Endothelial cell (in vitro differentiated cells): Measurements from ENCODE around the gene WSCD2. TPM values are rescaled to one million over a fixed set of nuclear protein-coding genes. Genes with fewer than 3 reads are reported as not detected.

Experiments used
- DNase-seq: peaks from one replicate; pipeline ENCODE4 v3.0.0; 2021; ENCODE audit warnings: low spot score
- H3K27ac Mint-ChIP-seq: one replicate; pipeline ENCODE4 v1.8.0; 2021; ENCODE audit warnings: mixed read lengths, inconsistent platforms; ENCODE audit not compliant: unreplicated experiment
- H3K27me3 Mint-ChIP-seq: one replicate; pipeline ENCODE4 v1.8.0; 2021; ENCODE audit warnings: mild to moderate bottlenecking, moderate library complexity, mixed read lengths, inconsistent platforms; ENCODE audit not compliant: unreplicated experiment
- H3K36me3 Mint-ChIP-seq: one replicate; pipeline ENCODE4 v1.8.0; 2021; ENCODE audit warnings: mild to moderate bottlenecking, low read depth, mixed read lengths, inconsistent platforms; ENCODE audit not compliant: unreplicated experiment
- H3K4me1 Mint-ChIP-seq: one replicate; pipeline ENCODE4 v1.8.0; 2021; ENCODE audit warnings: mild to moderate bottlenecking, mixed read lengths, inconsistent platforms; ENCODE audit not compliant: unreplicated experiment
- H3K4me3 Mint-ChIP-seq: one replicate; pipeline ENCODE4 v1.8.0; 2021; ENCODE audit warnings: mild to moderate bottlenecking, mixed read lengths, inconsistent platforms; ENCODE audit not compliant: unreplicated experiment
- H3K9me3 Mint-ChIP-seq: one replicate; pipeline ENCODE4 v1.8.0; 2021; ENCODE audit warnings: mixed read lengths, inconsistent platforms; ENCODE audit not compliant: unreplicated experiment
- CTCF ChIP-seq: fragments of 200-600 bp; sonication (generic); IDR thresholded peaks from one replicate; pipeline ENCODE4 v1.5.0; 2021; ENCODE audit warnings: antibody characterized with exemption; ENCODE audit not compliant: unreplicated experiment
- total RNA-seq: library from RNA; stranded (reverse); fragmentation: NEBNext Ultra II Directional; extraction: Animal tissue kit (Norgen Biotek cat#: 25700); gene quantifications from one replicate; pipeline ENCODE4 v1.2.1, GENCODE V29; 2021; ENCODE audit not compliant: unreplicated experiment

The WSCD2 gene
- total RNA-seq, 1 donor from 2014 or later: not detected

GRCh38 chr12:108143144-108143543, 14.1 kb downstream of the WSCD2 start:
- no peak for DNase-seq
- H3K27me3 Mint-ChIP-seq: peaks cover 1% of the 10 kb centered on the region
- no peaks in the 10 kb centered on the region for H3K4me1 Mint-ChIP-seq
- H3K4me3 Mint-ChIP-seq: no peak overlapping the region
- no peak for TF ChIP-seq CTCF
- no peak overlapping the region for H3K27ac Mint-ChIP-seq
- no peaks in the 10 kb centered on the region for H3K9me3 Mint-ChIP-seq
- H3K36me3 Mint-ChIP-seq: no peaks in the 10 kb centered on the region

- H3K27me3 Mint-ChIP-seq: peaks cover 1% of the 10 kb centered on the region
- H3K9me3 Mint-ChIP-seq: no peaks in the 10 kb centered on the region
- no peak for DNase-seq
- no peak overlapping the region for H3K4me3 Mint-ChIP-seq
- no peak overlapping the region for H3K27ac Mint-ChIP-seq
- no peaks in the 10 kb centered on the region for H3K4me1 Mint-ChIP-seq
- no peaks in the 10 kb centered on the region for H3K36me3 Mint-ChIP-seq
- no peak for TF ChIP-seq CTCF
Observed at GRCh38 chr12:108144080-108144479, 15.0 kb downstream of the WSCD2 start.

- DNase-seq: no peak
- H3K27me3 Mint-ChIP-seq: peaks cover 1% of the 10 kb centered on the region
- H3K27ac Mint-ChIP-seq: no peak overlapping the region
- H3K4me3 Mint-ChIP-seq: no peak overlapping the region
- no peaks in the 10 kb centered on the region for H3K4me1 Mint-ChIP-seq
- no peaks in the 10 kb centered on the region for H3K36me3 Mint-ChIP-seq
- no peak for TF ChIP-seq CTCF
- H3K9me3 Mint-ChIP-seq: no peaks in the 10 kb centered on the region
Observed at GRCh38 chr12:108145011-108145410, 15.9 kb downstream of the WSCD2 start.

GRCh38 chr12:108146035-108146893, 17.2 kb downstream of the WSCD2 start:
- Mint-ChIP-seq H3K27me3 (peaks cover 1% of the 10 kb centered on the region), H3K9me3 (no peaks in the 10 kb centered on the region), H3K36me3 (no peaks in the 10 kb centered on the region), H3K4me1 (no peaks in the 10 kb centered on the region), H3K27ac (no peak overlapping the region), H3K4me3 (no peak overlapping the region)
- no peak for DNase-seq
- no peak for TF ChIP-seq CTCF

- DNase-seq: no peak
- TF ChIP-seq CTCF: no peak
- H3K4me1 Mint-ChIP-seq: no peaks in the 10 kb centered on the region
- no peak overlapping the region for H3K4me3 Mint-ChIP-seq
- no peak overlapping the region for H3K27ac Mint-ChIP-seq
- no peaks in the 10 kb centered on the region for H3K9me3 Mint-ChIP-seq
- H3K27me3 Mint-ChIP-seq: peaks cover 1% of the 10 kb centered on the region
- no peaks in the 10 kb centered on the region for H3K36me3 Mint-ChIP-seq
Observed at GRCh38 chr12:108147279-108147678, 18.2 kb downstream of the WSCD2 start.
